ENCODE measurements around the gene MDK. TPM values are rescaled to one million over a fixed set of nuclear protein-coding genes. Genes with fewer than 3 reads are reported as not detected.

Gene MDK
- total and polyA plus RNA-seq, 7 donors = 1.2 to 6.3 (median 1.8) TPM

- H3K4me3 ChIP-seq = no peak overlapping the region
- no peaks in the 10 kb centered on the region for H3K27me3 ChIP-seq (ENCODE audit: insufficient read depth in 3 of 3, low read length in 2 of 3)
- TF ChIP-seq, protein P1, sequence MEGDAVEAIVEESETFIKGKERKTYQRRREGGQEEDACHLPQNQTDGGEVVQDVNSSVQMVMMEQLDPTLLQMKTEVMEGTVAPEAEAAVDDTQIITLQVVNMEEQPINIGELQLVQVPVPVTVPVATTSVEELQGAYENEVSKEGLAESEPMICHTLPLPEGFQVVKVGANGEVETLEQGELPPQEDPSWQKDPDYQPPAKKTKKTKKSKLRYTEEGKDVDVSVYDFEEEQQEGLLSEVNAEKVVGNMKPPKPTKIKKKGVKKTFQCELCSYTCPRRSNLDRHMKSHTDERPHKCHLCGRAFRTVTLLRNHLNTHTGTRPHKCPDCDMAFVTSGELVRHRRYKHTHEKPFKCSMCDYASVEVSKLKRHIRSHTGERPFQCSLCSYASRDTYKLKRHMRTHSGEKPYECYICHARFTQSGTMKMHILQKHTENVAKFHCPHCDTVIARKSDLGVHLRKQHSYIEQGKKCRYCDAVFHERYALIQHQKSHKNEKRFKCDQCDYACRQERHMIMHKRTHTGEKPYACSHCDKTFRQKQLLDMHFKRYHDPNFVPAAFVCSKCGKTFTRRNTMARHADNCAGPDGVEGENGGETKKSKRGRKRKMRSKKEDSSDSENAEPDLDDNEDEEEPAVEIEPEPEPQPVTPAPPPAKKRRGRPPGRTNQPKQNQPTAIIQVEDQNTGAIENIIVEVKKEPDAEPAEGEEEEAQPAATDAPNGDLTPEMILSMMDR (IDR thresholded peaks at IDR 0.05) = no peak
- no peak for DNase-seq
- H3K4me1 ChIP-seq = peaks cover 18% of the 10 kb centered on the region
- ATAC-seq = no peak
- H3K36me3 ChIP-seq (ENCODE audit: insufficient read depth in 1 of 2, low read depth in 1 of 2) = no peaks in the 10 kb centered on the region
- H3K27ac ChIP-seq = no peak overlapping the region
- intact Hi-C loops (cut with DNase I) = no loop called here
- WGBS, 3 donors = 92 to 96% (median 94%) methylated on average over 3 of the region's 3 CpGs
- no peaks in the 10 kb centered on the region for H3K9me3 ChIP-seq
Measured at GRCh38 chr11:46341454-46341853, 40.0 kb upstream of the MDK start.

DNA sequence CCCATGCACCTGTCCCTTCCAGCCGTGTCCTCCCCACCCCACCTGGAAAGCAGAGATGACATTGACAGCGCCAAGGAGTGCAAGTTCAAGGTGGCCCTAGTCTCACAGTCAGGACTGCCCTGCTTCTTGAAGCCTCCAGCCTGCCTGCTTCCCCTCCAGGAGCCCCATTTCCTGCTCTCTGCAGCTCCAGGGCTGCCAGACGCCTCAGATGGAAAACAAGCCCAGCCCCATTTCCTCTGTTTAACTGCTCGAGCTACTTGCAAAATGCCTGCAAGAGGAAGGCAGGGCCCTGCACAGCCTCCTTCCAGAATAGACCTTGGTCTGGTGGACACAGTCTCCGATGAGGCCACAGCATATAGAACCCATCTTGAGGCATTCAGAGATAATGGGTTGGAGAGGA, 39.2 kb upstream of the MDK start:
- no peak overlapping the region for H3K27ac ChIP-seq
- no peak for DNase-seq
- no peaks in the 10 kb centered on the region for H3K9me3 ChIP-seq
- no peaks in the 10 kb centered on the region for H3K36me3 ChIP-seq (ENCODE audit: insufficient read depth in 1 of 2, low read depth in 1 of 2)
- H3K4me1 ChIP-seq = peaks cover 18% of the 10 kb centered on the region
- intact Hi-C loops (cut with DNase I) = no loop called here
- WGBS, 3 donors = 53 to 58% (median 57%) methylated on average over 5 of the region's 5 CpGs
- ATAC-seq = no peak
- H3K27me3 ChIP-seq (ENCODE audit: insufficient read depth in 3 of 3, low read length in 2 of 3) = no peaks in the 10 kb centered on the region
- TF ChIP-seq, protein P1 (IDR thresholded peaks at IDR 0.05) = no peak
- no peak overlapping the region for H3K4me3 ChIP-seq

GRCh38 chr11:46343520-46343919, 37.9 kb upstream of the MDK start:
- 79 to 83% (median 80%) methylated on average over 3 of the region's 3 CpGs for WGBS, 3 donors
- ATAC-seq = no peak
- Histone ChIP-seq H3K27me3 (ENCODE audit: insufficient read depth in 3 of 3, low read length in 2 of 3) (no peaks in the 10 kb centered on the region), H3K36me3 (ENCODE audit: insufficient read depth in 1 of 2, low read depth in 1 of 2) (no peaks in the 10 kb centered on the region), H3K4me1 (peaks cover 16% of the 10 kb centered on the region), H3K9me3 (no peaks in the 10 kb centered on the region), H3K27ac (no peak overlapping the region), H3K4me3 (no peak overlapping the region)
- DNase-seq = no peak
- TF ChIP-seq, protein P1 (IDR thresholded peaks at IDR 0.05) = no peak
- intact Hi-C loops (cut with DNase I) = no loop called here

DNA sequence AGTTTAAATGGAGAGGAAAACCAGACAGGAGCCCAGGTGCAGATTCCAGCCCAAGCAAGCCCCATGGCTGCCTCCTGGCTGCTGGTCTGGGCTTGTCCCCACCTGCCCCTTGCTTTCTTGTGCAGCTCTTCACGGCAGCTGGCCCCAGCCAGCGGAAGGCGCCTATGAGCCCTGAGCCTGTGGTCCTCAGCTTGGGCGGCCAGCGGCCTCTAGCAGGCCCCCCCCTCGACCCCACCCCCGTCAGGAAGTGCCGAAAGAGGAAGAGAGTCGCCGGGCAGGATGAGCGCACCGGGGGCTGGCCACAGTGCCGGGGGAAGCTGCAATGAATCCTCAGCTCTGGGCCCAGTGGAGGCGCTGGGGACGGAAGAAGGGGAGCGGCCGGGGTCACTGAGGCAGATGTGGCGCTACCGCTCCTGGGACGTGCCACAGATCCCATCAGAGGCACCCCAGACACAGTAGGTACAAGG, 36.3 kb upstream of the MDK start:
- ATAC-seq (no peak), DNase-seq (peak in 1 of 2 donors; percentile 73)
- TF ChIP-seq, protein P1 (IDR thresholded peaks at IDR 0.05) = no peak
- H3K27me3 ChIP-seq (ENCODE audit: insufficient read depth in 3 of 3, low read length in 2 of 3) = no peaks in the 10 kb centered on the region
- H3K9me3 ChIP-seq = no peaks in the 10 kb centered on the region
- H3K4me1 ChIP-seq = peaks cover 14% of the 10 kb centered on the region
- H3K4me3 ChIP-seq = peak overlapping the region; percentile 59
- intact Hi-C loops (cut with DNase I) = no loop called here
- no peaks in the 10 kb centered on the region for H3K36me3 ChIP-seq (ENCODE audit: insufficient read depth in 1 of 2, low read depth in 1 of 2)
- peak overlapping the region; percentile 54 for H3K27ac ChIP-seq
- WGBS, 3 donors = 54 to 61% (median 56%) methylated on average over 20 of the region's 20 CpGs

- DNase-seq = no peak
- H3K27ac ChIP-seq = peak overlapping the region; percentile 46
- peak overlapping the region; percentile 59 for H3K4me3 ChIP-seq
- WGBS, 3 donors = 74 to 77% (median 75%) methylated on average over 10 of the region's 10 CpGs
- no peaks in the 10 kb centered on the region for H3K36me3 ChIP-seq (ENCODE audit: insufficient read depth in 1 of 2, low read depth in 1 of 2)
- TF ChIP-seq, protein P1 (IDR thresholded peaks at IDR 0.05) = no peak
- H3K9me3 ChIP-seq = no peaks in the 10 kb centered on the region
- no peaks in the 10 kb centered on the region for H3K27me3 ChIP-seq (ENCODE audit: insufficient read depth in 3 of 3, low read length in 2 of 3)
- intact Hi-C loops (cut with DNase I) = no loop called here
- peaks cover 14% of the 10 kb centered on the region for H3K4me1 ChIP-seq
- no peak for ATAC-seq
Measured at GRCh38 chr11:46345881-46346484, 35.5 kb upstream of the MDK start.
